ENCODE data around the gene FAM53B.

GRCh38 chr10:124730790-124731189 is 13.4 kb downstream of the FAM53B start:
- TF ChIP-seq POLR2A (IDR thresholded peaks at IDR 0.05; ENCODE audit: low read depth, low read length) (no peak), TAF1 (IDR thresholded peaks at IDR 0.05; ENCODE audit: borderline replicate concordance, low read depth, low read length) (no peak), POLR2AphosphoS5 (IDR thresholded peaks at IDR 0.05; ENCODE audit: low read depth, low read length) (no peak)

Measured in GM12892 (cell line).